ENCODE results near the gene PRMT5.
"Not testable (repeated sequence)": the region's sequence is repeated elsewhere in the genome, so short reads cannot be mapped to it uniquely, and the experiment has no call there.

The PRMT5 gene

DNA sequence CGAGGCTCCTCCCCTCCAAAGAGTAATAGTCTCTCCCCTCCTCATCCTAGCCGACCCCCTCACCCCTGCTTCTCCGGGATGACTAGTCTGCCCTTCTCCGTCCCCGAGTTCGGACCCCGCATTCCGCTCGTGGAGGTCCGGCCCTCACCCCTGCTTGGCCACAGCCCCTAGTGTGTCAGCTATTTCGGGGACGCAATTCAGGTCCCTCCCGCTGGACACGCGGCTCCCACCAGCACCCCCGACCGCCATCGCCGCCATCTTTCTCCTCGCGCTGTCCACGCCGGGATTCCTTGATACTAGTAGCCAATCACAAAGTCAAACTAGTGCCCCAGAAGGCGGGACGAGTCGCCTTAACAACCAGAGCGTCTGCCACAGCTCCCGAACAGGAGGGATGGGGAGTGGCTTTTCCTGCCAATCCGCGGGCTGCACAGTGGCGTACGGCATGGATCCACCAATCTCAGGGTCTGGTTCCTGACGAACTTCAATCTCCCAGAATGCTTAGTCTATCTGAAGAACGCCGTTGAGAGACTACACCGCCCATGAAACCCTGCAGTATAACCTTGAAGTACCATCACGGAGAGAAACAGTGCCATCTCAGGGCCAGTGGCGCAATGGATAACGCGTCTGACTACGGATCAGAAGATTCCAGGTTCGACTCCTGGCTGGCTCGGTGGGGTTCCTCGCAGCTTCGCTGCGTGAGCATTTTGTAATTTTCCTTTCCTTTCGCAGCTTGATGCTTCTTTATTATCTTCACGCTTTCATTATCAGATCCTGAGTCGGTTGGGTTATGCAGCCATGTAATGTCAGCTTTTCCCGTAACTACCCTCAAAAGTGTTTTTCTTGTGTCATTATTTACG, at the start of gene PRMT5:
Gene PRMT5 (minus strand): TSS at position 273 of the 857 bp plus-strand sequence. CDS start 15 bp downstream, at position 258.
- DNase-seq = peak; percentile 99

DNA sequence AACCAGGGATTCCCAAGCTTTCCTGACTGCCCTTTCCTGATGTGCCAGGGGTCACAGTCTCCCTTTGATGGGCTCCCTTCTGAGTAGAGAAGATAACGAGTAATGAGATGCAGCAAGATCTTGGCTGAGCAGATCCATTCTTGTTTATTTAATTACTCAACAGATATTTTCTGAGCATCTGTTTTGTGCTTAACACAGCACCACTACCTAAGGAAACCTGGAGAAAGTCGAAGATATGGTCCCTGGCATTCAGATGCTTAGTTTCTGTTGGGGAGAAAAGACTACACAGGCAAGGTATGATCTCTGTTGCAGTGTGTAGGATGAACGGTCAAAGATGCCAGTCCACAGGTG, 49.3 kb upstream of the PRMT5 start:
- DNase-seq = no peak

DNA sequence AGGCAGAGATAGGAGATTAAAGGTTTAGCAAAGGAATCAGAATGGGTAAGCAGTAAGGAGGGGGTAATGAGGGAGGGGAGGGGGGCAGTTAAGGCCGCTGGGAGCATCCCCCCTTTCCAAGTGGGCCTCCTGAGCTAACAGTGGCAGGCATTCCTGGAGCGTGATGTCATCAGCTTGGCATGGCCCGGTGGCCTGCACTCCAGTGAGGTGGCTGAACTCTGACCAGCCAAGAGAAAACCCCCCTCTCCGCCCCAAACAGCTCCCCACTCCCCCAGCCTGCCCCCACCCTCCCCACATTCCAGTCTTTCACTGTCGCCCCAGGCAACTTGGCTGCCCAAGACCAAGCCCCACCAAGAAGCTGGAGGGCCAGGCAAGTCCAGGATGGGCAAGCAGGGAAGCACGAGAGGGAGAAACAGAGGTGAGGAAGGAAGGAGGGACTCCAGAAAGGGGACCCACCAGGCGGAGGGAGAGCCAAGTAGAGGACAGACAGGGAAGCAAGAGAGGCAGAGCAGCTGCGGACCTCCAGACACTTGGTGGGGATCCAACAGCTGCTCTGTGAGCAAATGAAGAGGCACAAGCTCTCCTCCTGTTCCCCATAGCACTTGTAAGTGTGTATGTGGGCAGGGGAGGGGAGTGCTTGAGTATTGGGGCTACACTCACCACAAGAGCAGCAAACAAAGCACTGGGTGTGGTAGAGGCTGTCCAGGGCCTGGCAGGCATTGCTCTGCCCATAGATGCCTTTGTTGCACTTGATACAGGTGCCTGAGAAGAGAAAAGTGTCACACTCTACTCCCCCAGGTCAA, 48.7 kb upstream of the PRMT5 start:
- DNase-seq = no peak

DNA sequence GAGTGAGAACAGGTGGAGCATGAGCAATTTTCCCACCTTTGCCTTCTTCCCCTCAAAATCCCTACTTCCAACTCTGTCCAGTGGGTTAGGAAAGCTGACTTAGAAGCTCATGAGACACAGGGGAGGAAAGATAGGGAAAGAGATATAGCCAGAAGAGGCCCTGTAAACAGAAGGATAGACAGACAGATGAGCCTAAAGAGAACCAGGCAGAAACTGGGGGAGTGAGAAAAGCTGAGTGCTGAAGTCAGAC, 48.2 kb upstream of the PRMT5 start:
- no peak for DNase-seq

DNA sequence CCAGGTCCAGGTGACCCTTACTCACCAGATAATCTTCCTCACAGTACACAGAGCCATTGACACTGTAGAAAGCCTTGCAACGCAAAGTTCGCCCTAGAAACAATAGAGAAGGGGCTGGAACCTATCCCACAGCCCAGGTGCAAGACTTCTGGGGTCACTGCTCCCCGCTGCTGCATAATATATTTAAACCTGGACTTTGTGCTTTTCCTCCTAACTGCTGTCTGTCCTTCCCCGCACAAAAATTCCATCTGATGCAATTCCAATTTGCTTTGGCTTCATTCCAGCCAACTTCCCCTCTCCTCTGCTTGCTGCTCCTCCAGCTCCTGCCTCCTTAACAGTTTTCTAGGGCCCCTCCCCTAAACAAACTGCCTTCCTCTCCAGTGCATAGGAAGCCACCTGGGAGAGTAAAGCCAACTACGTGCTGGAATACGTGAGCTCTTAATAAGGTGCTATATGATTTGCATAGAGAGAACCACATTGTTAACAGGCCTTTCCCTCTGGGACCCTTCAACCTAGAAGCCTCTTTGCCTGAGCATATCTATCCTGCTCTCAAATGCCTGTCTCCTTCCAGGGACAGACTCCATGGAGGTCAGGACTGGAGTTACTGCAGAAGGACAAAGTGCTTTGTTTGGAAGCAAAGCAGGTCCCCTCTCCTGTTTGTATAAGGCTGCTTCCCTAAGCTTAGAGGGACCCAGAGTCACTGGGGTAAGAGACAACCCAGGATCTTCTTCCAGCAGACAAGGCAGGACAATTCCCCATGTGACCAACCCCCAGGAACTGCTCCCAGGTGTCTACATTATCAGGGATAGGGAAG, 47.7 kb upstream of the PRMT5 start:
- no peak for DNase-seq

DNA sequence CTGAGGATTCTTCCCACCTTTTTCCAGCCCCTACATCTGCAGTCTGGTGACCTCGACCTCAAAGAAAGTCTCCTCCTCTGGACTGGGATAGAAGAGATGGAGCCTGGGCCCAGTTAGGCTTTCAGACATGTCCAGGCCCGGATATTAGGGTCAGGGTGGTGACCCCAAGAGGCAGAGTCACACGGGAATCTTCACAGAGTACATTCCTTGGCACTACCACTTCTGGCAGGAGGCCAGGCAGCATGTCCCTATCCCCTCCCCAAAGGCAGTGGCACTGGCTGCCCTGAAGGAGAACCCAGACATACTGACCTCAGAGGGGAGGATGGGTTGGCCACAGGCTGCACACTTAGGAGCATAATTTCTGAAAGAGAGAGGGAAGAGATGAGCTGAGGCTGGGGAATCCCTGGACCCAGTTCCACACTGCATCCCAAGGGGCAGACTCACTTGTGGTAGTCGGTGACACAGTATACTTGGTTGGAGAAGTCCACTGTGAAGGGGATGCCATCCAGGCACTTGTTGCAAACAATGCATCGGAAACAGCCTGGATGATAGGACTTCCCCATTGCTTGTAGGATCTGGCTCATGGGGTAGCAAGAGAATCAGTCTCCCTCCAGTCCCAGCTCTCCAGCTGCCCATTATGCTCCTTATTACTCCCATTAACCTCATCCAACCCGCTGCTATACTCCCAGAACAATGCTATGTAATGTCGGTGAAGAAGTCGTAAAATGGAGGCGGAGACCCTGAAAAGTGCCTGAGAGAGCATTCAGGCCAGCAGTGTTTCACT, 45.5 kb upstream of the PRMT5 start:
- DNase-seq = no peak

DNA sequence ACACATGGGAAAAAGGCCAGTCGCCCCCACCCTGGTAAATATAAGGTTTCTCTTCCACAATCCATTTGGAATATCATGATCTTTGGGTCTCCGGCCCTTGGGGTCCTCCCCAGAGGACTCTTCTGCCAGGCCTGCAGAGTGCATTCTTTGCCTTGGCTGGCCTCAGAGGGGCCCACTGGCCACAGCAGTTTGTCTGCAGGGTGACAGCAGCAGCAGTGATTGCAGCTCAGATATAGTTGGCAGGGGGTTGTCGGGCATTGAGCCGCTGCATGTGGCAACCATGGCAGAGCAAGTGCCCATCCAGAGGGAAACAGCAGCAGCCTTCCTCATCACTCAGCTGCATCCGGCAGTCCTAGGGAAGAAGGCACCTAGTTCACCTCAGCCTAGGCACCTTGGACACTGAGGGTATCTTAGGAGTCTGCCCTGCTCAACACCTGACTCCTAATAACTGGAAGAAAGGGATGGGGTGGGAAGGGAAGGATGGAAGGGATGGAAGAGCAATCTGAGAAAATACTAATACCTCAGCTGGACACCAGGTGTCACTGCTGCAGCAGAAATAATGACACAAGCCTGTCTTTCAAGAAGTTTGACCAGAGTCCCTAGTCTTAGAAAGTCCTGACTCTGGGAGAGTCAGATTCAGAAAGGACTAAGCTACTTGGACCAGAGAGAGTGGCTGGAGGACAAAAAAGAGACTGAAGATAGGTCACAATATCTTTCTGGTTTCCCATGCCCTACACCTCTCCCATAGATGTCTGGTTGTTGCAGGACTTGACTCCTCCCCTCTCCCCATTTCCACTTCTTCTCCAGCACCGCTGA, 44.2 kb upstream of the PRMT5 start:
- DNase-seq = peak; percentile 59

DNA sequence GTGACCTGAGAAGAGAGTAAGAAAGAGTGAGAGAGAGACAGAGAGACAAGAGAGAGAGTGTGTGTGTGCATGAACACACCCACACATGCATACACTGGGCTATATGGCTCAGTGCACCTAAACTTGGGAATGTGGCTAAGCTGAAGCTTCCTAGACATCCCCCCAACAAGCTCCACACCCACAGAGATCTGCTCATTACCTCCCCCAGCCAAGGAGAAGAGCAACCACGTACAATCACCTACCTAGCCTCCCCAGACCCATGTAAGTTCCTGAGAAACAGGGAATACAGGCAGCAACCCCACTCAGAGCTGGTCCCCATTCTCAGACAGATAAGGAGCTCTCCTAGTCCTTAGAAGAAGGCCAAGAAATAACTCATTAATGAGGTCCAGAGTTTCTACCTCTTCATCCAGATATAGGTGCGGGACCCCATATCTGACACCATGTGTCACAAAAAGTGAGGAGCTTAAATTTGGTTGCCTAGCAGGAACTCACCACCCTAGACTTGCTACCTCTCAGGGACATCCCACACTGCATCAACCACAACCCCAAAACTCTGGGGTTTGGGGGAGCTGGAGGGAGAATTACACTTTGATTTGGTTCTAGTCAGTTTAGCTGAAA, 43.2 kb upstream of the PRMT5 start:
- DNase-seq = no peak

DNA sequence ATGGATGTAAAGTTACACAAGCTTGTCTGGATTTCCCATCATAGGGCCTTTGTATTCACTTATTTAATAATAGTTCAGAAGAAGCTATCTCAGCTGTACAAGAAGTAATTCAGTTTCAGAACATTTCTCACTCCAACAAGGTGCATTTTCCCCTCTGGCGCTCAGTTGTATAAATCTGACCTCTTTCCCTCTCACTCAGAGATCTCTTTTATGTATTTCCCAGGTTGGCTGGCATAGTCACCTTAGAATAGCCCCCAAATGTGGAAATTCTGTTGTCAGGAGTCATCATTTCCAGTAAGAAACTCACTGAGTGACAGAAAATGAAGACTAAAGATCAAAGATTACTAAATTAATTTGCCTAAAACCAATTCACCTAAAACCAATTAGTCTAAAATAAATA, 42.0 kb upstream of the PRMT5 start:
- no peak for DNase-seq

DNA sequence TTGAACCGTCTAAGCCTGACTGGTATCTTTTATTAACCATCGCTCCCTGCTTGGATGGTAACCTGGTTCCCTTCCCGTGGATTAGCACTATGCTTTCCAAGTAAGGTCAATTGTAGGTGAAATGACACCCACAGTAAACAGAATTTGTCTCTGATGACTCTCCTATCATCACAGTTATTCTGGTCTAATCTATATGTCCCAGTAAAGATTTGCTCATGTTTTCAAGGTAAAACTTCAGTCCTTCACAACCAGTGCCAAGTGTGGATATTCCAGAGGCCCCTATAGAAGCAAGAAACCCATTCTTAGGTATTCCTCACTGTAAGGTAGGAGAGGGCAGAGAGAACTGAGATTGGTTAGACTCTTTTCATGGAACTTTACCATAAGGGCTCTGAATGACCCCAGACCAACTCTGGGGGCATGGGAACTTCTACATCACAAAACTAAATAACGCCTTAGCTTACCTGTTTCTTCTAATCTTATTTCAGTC, 37.6 kb upstream of the PRMT5 start:
- DNase-seq = no peak

DNA sequence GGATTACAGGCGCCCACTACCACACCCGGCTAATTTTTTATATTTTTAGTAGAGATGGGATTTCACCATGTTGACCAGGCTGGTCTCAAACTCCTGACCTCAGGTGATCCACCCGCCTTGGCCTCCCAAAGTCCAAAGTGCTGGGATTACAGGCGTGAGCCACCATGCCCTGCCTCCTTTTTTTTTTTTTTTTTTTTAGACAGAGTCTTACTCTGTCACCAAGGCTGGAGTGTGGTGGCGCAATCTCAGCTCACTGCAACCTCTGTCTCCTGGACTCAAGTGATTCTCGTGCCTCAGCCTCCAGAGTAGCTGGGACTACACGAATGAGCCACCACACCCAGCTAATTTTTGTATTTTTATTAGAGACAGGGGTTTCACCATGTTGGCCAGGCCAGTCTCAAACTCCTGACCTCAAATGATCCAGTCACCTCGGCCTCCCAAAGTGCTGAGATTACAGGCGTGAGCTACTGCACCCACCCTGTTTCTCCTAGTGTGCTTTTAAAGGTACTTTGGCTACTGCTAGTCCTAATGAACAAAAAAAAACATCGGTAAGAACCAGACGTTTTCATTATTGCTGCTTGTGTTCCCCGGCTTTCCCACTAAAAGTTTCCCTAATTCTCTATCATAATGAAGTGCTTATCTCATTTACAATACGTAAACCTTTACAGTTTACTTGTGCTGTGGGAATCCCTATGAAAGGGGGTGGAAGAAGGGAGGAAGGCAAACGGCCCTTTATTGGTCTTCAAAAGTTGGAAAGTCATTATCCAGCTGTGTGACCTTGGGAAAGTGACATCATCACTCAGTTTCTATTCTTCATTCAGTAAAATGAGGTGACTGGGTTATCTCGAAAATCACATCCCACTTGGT, 37.0 kb upstream of the PRMT5 start:
- DNase-seq = not testable (repeated sequence)

DNA sequence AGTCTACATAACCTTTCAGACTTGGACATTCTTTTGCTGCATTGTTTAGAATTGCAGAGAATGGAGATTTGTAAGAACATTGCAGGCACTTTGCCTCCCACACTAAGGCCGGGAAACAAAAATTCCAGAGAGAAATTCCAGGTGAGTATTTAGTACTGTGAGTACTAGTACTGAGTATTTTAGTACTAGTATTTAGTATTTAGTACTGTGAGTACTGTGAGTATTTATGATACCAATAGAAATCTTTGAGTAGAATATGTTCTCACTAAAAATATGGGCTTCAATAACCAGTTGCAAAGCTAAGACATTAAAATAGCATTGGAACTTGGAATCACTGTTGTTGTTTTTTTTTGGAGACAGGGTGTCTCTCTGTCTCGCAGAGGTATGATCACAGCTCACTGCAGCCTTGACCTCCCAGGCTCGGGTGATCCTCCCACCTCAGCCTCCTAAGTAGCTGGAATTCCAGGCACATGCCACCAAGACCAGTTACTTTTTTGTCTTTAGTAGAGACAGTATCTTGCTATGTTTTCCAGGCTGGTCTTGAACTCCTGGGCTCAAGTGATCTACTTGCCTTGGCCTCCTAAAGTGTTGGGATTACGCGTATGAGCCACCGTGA, 33.0 kb upstream of the PRMT5 start:
- DNase-seq = no peak

DNA sequence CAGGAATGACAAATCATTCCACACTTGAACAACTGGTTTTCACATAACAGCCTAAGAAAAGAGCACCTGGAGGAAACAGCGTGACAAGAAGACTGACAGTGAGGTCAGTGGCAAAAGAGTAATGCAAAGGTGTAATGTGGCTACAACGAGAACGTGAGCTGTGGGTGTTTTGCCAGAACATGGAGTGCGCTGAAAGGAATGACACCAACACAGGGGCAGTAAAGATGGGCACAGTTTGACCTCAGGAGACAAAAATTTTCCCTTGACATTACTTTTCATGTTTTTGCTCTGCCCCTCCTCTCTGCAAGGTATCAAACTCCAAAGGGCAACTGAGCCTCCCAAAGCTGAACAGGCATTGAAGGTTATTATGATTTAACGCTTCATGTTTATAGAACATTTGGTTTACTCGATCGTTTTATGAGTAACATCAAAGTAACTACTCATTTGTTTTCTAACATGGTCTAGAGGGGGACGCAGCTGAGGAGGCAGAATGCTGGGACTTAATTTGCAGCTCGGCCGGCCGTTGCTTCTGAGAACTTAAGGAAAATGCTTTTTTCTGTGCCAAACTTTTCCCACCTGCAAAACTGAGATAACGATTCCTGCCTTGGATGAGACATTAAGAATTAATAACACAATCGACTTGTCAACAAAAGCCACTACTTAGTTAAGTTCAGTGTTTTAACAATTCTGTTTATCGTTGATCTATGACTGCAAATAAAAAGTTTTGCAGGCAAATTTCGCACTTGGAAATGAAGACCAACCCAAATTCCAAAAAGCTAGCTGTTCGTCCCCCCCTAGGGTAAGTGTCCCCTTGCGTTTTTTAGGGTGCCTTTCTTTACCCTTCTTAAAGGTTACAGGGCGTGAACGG, 26.8 kb upstream of the PRMT5 start:
- DNase-seq = no peak

DNA sequence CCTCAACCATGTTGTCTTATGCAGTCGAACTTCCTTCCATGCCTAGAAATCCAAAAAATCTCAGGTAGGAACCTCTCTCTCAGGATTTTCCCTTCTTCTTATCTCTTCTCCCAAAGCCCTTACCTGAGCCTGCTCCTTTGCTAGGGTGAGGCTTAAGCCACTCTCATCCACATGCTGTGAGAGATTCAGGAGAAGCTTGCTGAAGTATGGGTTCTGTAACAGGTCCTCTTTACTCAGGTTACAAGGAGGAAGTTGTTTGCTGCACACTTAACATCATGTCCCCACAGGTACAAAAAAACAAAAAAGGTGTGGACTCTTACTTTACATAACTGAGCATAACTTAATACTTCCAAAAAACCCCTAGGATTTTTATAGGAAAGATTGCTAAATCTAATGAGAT, 23.2 kb upstream of the PRMT5 start:
- DNase-seq = no peak

DNA sequence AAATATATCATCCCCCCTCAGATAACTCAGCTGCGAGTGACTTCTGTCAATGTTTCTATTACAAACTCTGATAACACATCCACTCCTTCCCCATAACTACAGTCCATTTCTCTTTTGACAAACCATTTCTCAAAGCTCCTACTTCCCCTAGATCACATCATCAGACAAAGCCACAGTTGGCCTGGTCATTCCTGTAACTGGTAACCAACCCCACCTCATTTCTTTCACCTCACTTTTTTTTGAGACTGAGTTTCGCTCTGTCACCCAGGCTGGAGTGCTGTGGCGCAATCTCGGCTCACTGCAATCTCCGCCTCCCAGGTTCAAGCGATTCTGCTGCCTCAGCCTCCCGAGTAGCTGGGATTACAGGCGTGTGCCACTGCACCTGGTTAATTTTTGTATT, 22.6 kb upstream of the PRMT5 start:
- not testable (repeated sequence) for DNase-seq

DNA sequence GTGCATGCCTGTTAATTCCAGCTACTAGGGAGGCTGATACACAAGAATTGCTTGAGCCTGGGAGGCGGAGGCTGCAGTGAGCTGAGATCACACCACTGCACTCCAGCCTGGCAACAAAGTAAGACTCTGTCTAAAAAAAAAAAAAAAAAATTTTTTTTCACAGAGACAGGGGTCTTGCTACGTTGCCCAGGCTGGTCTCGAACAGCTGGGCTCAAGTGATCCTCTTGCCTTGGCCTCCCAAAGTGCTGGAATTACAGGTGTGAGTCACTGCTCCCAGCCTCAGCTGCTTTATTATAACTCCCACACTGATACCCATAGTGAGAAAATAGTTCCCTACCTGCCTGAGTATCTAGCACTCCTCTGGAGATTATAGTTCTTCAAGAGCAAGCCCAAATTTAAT, 16.5 kb upstream of the PRMT5 start:
- DNase-seq = no peak

DNA sequence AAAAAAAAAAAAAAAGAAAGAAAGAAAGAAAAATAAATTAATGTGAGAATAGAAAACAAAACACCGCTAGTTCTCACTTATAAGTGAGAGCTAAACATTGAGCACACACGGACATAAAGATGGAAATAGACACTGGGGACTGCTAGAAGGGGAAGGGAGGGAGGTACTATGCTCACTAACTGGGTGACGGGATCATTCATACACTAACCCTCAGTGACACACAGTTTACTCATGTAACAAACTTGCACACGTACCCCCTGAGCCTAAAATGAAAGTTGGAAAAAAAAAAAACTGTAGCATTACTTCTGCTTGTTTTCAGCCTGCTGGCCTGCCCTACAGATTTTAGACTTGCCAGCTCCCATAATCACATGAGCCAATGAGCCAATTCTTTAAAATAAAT, 10.5 kb upstream of the PRMT5 start:
- DNase-seq = no peak

DNA sequence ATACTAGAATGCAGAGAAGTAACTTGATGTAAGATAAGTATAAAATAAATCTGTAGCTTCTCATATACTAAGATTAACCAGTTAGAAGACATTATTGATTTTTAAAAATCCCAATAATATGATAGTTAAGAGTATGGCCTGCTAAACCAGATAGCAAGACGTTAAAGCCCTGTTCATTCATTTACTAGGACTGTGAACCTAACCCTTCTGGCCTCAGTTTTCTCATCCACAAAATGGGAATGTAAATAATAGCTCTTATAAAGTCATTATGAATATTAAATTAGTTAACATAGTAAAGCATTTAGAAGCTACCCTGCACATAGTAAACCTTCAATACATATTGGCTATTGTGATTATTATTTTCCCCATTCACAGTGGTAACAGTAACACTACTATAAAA, 6.0 kb upstream of the PRMT5 start:
- no peak for DNase-seq

DNA sequence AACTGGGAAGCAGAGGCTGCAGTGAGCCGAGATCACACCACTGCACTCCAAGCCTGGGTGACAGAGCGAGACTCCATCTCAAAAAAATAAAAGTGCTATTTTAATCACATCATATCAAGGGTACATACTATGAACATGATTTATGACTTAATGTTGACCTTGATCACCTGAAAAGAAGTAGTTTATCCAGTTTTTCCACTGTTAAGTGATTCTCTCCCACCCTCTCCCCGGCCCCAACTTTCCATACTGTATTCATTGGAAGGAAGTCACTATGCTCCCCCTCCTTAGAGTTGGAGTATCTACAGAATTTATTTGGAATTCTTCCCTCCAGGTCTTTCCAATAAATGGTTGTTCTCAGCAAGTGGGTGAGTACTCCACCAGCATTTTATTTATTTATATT, 3.0 kb upstream of the PRMT5 start:
- no peak for DNase-seq
